Esophagus muscularis mucosa (tissue), 4 donors: ENCODE measurements around the gene ZNF135. TPM values are rescaled to one million over a fixed set of nuclear protein-coding genes. Genes with fewer than 3 reads are reported as not detected.

Experiments
- DNase-seq: peaks from one replicate; pipeline ENCODE4 v3.0.0-alpha.2; 2017; ENCODE audit errors: extremely low spot score
- H3K27ac ChIP-seq, 4 donors: fragments of 200-600 bp; sonication (generic); replicated peaks in 1 of 4; 1 replicate in 3 of 4; 2 replicates in 1 of 4; pipeline ENCODE4 v1.5.1; 2016 to 2019; ENCODE audit warnings: mild to moderate bottlenecking in 1 of 4
- H3K27me3 ChIP-seq, 4 donors: fragments of 200-600 bp; sonication (generic); one replicate each; pipeline versions ENCODE4 v1.5.1 to v1.6.0; 2016 to 2019
- H3K36me3 ChIP-seq, 4 donors: fragments of 200-600 bp; sonication (generic); one replicate each; pipeline ENCODE4 v1.5.1; 2016 to 2019
- H3K4me1 ChIP-seq, 4 donors: fragments of 200-600 bp; sonication (generic); one replicate each; pipeline ENCODE4 v1.5.1; 2016 to 2019
- H3K4me3 ChIP-seq, 4 donors: fragments of 200-600 bp; sonication (generic); 1 replicate in 2 of 4; 2 replicates in 2 of 4; pipeline ENCODE4 v1.5.1; 2016 to 2019; ENCODE audit warnings: mild to moderate bottlenecking in 4 of 4, moderate library complexity in 1 of 4
- H3K9me3 ChIP-seq, 4 donors: fragments of 200-600 bp; sonication (generic); 1 replicate in 3 of 4; 2 replicates in 1 of 4; pipeline ENCODE4 v1.5.1; 2016 to 2019
- CTCF ChIP-seq, 3 experiments: fragments of 200-600 bp in 2 of 3; fragments of 450-650 bp in 1 of 3; sonication (generic) in 2 of 3; IDR thresholded peaks; one replicate each; pipeline ENCODE4 v1.5.1; 2017 to 2019; ENCODE audit warnings: antibody characterized with exemption in 3 of 3, mild to moderate bottlenecking in 2 of 3, moderate library complexity in 1 of 3
- EP300 ChIP-seq: sonication (generic); formaldehyde crosslinking; IDR thresholded peaks from one replicate; pipeline ENCODE4 v1.6.1; 2017; ENCODE audit warnings: antibody characterized with exemption
- POLR2A ChIP-seq: fragments of 450-650 bp; IDR thresholded peaks from one replicate; pipeline ENCODE4 v1.6.1; 2017; ENCODE audit warnings: antibody characterized with exemption, moderate library complexity, mild to moderate bottlenecking, low read depth
- POLR2AphosphoS5 ChIP-seq, 2 donors: sonication (generic); formaldehyde crosslinking; IDR thresholded peaks; one replicate each; pipeline ENCODE4 v1.6.1; 2017; ENCODE audit warnings: antibody characterized with exemption in 2 of 2
- WGBS: methylation state at CpG from one replicate; pipeline ENCODE4 v1.1.5; 2018; 5-methylcytosine and 5-hydroxymethylcytosine counted together
- intact Hi-C: fragments of 100-400 bp; cut with DNase I; formaldehyde crosslinking; loops from one replicate; pipeline ENCODE4 v1.15.1; 2023
- total RNA-seq, 4 donors: library from RNA; depleted of rRNA; stranded (reverse); fragments of >200 nt; gene quantifications; one replicate each; pipeline versions ENCODE4 v1.1.0 to v1.2.1, GENCODE V29; 2016

Gene ZNF135
- total RNA-seq, 4 donors from 2014 or later = 5.1 to 9.1 (median 6.6) TPM

- peaks cover 0 to 76% (median 50%) of the 10 kb centered on the region in 4 donors for H3K9me3 ChIP-seq
- intact Hi-C loops = no loop called here
- peaks cover 47 to 85% (median 61%) of the 10 kb centered on the region in 4 donors for H3K36me3 ChIP-seq
- no peak for DNase-seq
- no peak overlapping the region for H3K27ac ChIP-seq
- H3K4me1 ChIP-seq = no peaks in the 10 kb centered on the region
- no peaks in the 10 kb centered on the region for H3K27me3 ChIP-seq
- TF ChIP-seq POLR2AphosphoS5 (IDR thresholded peaks at IDR 0.05) (no peak), EP300 (no peak), POLR2A (no peak), CTCF (IDR thresholded peaks at IDR 0.05) (no peak)
- 96% methylated on average over 22 of the region's 23 CpGs for WGBS
- no peak overlapping the region for H3K4me3 ChIP-seq
These were observed 28.0 kb downstream of the ZNF135 start for GRCh38 chr19:58086825-58087710.

GRCh38 chr19:58088521-58089052 is 29.5 kb downstream of the ZNF135 start:
- intact Hi-C loops = no loop called here
- Histone ChIP-seq H3K9me3 (peaks cover 0 to 70% (median 39%) of the 10 kb centered on the region in 4 donors), H3K4me3 (no peak overlapping the region), H3K36me3 (peaks cover 46 to 82% (median 58%) of the 10 kb centered on the region in 4 donors), H3K27me3 (no peaks in the 10 kb centered on the region), H3K4me1 (no peaks in the 10 kb centered on the region), H3K27ac (no peak overlapping the region)
- WGBS = 98% methylated on average over 7 of the region's 13 CpGs
- TF ChIP-seq POLR2A = no peak
- TF ChIP-seq CTCF (IDR thresholded peaks at IDR 0.05) = no peak
- TF ChIP-seq POLR2AphosphoS5 (IDR thresholded peaks at IDR 0.05) = no peak
- TF ChIP-seq EP300 = no peak
- DNase-seq = no peak

GRCh38 chr19:58089846-58090245 is 30.8 kb downstream of the ZNF135 start:
- Histone ChIP-seq H3K9me3 (peaks cover 1 to 59% (median 28%) of the 10 kb centered on the region in 4 donors), H3K36me3 (peaks cover 34 to 77% (median 45%) of the 10 kb centered on the region in 4 donors), H3K4me3 (no peak overlapping the region), H3K4me1 (no peaks in the 10 kb centered on the region), H3K27ac (no peak overlapping the region), H3K27me3 (no peaks in the 10 kb centered on the region)
- 96% methylated on average over 12 of the region's 16 CpGs for WGBS
- intact Hi-C loops = loop anchor here (10.0 kb wide), 1 partner anchor 75 kb away; no protein-coding TSS in a partner anchor
- no peak for DNase-seq
- TF ChIP-seq EP300 (no peak), CTCF (IDR thresholded peaks at IDR 0.05) (no peak), POLR2A (no peak), POLR2AphosphoS5 (IDR thresholded peaks at IDR 0.05) (no peak)

GRCh38 chr19:58091251-58091995 is 32.3 kb downstream of the ZNF135 start:
- Histone ChIP-seq H3K27me3 (no peaks in the 10 kb centered on the region), H3K4me1 (peaks cover 1 to 13% (median 10%) of the 10 kb centered on the region in 4 donors), H3K36me3 (peaks cover 21 to 70% (median 32%) of the 10 kb centered on the region in 4 donors), H3K27ac (no peak overlapping the region), H3K9me3 (peaks cover 0 to 52% (median 23%) of the 10 kb centered on the region in 4 donors), H3K4me3 (no peak overlapping the region)
- TF ChIP-seq EP300 = no peak
- no peak for DNase-seq
- intact Hi-C loops = loop anchor here (10.0 kb wide), 1 partner anchor 77 kb away; no protein-coding TSS in a partner anchor
- WGBS = 65% methylated on average over 8 of the region's 11 CpGs

DNA sequence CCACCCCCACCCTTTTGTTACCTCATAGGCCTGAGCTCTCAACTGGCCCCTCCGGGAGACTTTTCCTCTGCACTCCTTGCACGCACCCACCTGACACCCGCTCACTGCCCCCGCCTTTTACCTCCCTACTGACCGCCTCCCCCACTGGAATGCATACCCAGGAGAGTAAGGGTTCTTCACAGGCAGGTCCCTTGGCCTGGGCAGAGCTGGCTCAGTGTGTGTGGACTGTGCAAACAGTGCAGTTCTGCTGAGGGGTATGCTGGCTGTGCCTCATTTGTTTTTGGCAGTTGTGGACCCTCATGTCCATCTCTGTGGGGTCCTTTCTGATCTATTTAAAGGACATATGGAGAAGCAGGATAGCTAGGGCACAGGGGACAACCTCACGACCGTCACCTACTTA is 34.0 kb downstream of the ZNF135 start:
- H3K27me3 ChIP-seq = no peaks in the 10 kb centered on the region
- no peak for TF ChIP-seq POLR2AphosphoS5 (IDR thresholded peaks at IDR 0.05)
- no peak for TF ChIP-seq EP300
- no peak for TF ChIP-seq CTCF (IDR thresholded peaks at IDR 0.05)
- no peak for TF ChIP-seq POLR2A
- no peak for DNase-seq
- H3K4me1 ChIP-seq = peaks cover 12 to 24% (median 21%) of the 10 kb centered on the region in 4 donors
- 92% methylated on average over 7 of the region's 7 CpGs for WGBS
- intact Hi-C loops = loop anchor here (10.0 kb wide), 1 partner anchor 78 kb away; no protein-coding TSS in a partner anchor
- peaks cover 0 to 42% (median 17%) of the 10 kb centered on the region in 4 donors for H3K9me3 ChIP-seq
- peaks cover 7 to 54% (median 16%) of the 10 kb centered on the region in 4 donors for H3K36me3 ChIP-seq
- H3K4me3 ChIP-seq = no peak overlapping the region
- no peak overlapping the region for H3K27ac ChIP-seq
